K562 (cell line): ENCODE data around the gene TRAK1. TPM values are rescaled to one million over a fixed set of nuclear protein-coding genes. Genes with fewer than 3 reads are reported as not detected.

ENCODE experiments used
- ATAC-seq: fragments of 200-7000 bp; cut with Tn5 transposase; 3 replicates; pipeline ENCODE4 v1.9.1; 2020; ENCODE audit warnings: moderate library complexity
- BruUV-seq: library from RNA; stranded (reverse); fragments of 400-500 nt; replicated peaks from 2 replicates; lab custom pipeline; 2021; lab: Mats Ljungman, UMichigan
- CTCF ChIA-PET: fragments of 300-600 bp; formaldehyde crosslinking; extraction: SDS; loops from one replicate; lab custom pipeline; 2021; ENCODE audit warnings: low intra/inter-chr PET ratio; lab: Yijun Ruan, JAX
- POLR2A ChIA-PET: fragments of 300-600, 350-650 bp; sonication (Branson Sonifier 250); formaldehyde crosslinking; extraction: SDS; loops from one replicate; lab custom pipeline; 2021; ENCODE audit warnings: antibody characterized with exemption, inconsistent platforms; lab: Yijun Ruan, JAX
- DNase-seq, 4 experiments: peaks; one replicate each; pipeline versions ENCODE4 v3.0.0 to v3.0.0-alpha.2; 2011 to 2018; ENCODE audit warnings: low spot score in 3 of 4, mixed read lengths in 3 of 4; ENCODE audit errors: extremely low read depth in 1 of 4
- FAIRE-seq: peaks from 2 replicates; lab custom pipeline; 2011; peaks lifted over from hg19 to GRCh38; lab: Jason Lieb, UNC
- H2AFZ ChIP-seq: 2 replicates; pipeline ENCODE4 v1.6.0; 2011; ENCODE audit warnings: low read depth, low read length, control low read depth, inconsistent platforms
- H3K27ac ChIP-seq: fragments of 200-600 bp; 3 replicates; pipeline ENCODE4 v1.8.0; 2011; ENCODE audit warnings: low read depth, mild to moderate bottlenecking, control low read depth, inconsistent platforms, low read length, moderate library complexity, mixed read lengths; ENCODE audit errors: extremely low read depth
- H3K27me3 ChIP-seq, 2 experiments: fragments of 300-600 bp in 1 of 2; 2 replicates in 1 of 2; 3 replicates in 1 of 2; pipeline versions ENCODE4 v1.6.0 to v1.8.0; 2011; ENCODE audit warnings: inconsistent platforms in 2 of 2, low read length in 2 of 2, mild to moderate bottlenecking in 1 of 2, mixed read lengths in 1 of 2, moderate library complexity in 1 of 2; ENCODE audit not compliant: control insufficient read depth in 2 of 2, insufficient read depth in 2 of 2
- H3K36me3 ChIP-seq: fragments of 300-600 bp; 3 replicates; pipeline ENCODE4 v1.8.0; 2011; ENCODE audit warnings: mild to moderate bottlenecking, low read length, inconsistent platforms; ENCODE audit not compliant: control insufficient read depth, insufficient read depth
- H3K4me1 ChIP-seq, 2 experiments: fragments of 200-600 bp in 1 of 2; replicated peaks in 1 of 2; 2 replicates in 1 of 2; 3 replicates in 1 of 2; pipeline versions ENCODE4 v1.5.1 to v1.8.0; 2011; ENCODE audit warnings: inconsistent platforms in 2 of 2, low read length in 2 of 2, mild to moderate bottlenecking in 1 of 2, mixed read lengths in 1 of 2, moderate library complexity in 1 of 2; ENCODE audit not compliant: control insufficient read depth in 2 of 2, insufficient read depth in 2 of 2
- H3K4me2 ChIP-seq: 2 replicates; pipeline ENCODE4 v1.6.1; 2011; ENCODE audit warnings: low read length, control low read depth, inconsistent platforms, mixed read lengths; ENCODE audit not compliant: insufficient read depth
- H3K4me3 ChIP-seq: fragments of 200-600 bp; sonication (generic), shearing (Covaris generic); 2 replicates; pipeline ENCODE4 v1.5.1; 2016; ENCODE audit warnings: control low read depth, inconsistent platforms
- H3K79me2 ChIP-seq: fragments of 200-600 bp; 3 replicates; pipeline ENCODE4 v1.8.0; 2011; ENCODE audit warnings: low read length, inconsistent platforms; ENCODE audit not compliant: control insufficient read depth, insufficient read depth
- H3K9ac ChIP-seq, 2 experiments: 2 replicates each; pipeline versions ENCODE4 v1.6.0 to v1.6.1; 2011; ENCODE audit warnings: low read depth in 2 of 2, low read length in 2 of 2, control low read depth in 1 of 2, inconsistent platforms in 1 of 2, mild to moderate bottlenecking in 1 of 2, mixed read lengths in 1 of 2; ENCODE audit not compliant: insufficient read depth in 1 of 2
- H3K9me1 ChIP-seq: one replicate; pipeline ENCODE4 v1.6.0; 2011; ENCODE audit warnings: inconsistent platforms, mild to moderate bottlenecking, low read length, moderate library complexity; ENCODE audit not compliant: control insufficient read depth, insufficient read depth
- H3K9me3 ChIP-seq: replicated peaks from 2 replicates; pipeline ENCODE4 v1.5.1; 2011; ENCODE audit warnings: low read depth, low read length, inconsistent platforms; ENCODE audit not compliant: control insufficient read depth, insufficient read depth
- H4K20me1 ChIP-seq: replicated peaks from 2 replicates; pipeline ENCODE4 v1.6.1; 2011; ENCODE audit warnings: low read length, inconsistent platforms, mixed read lengths; ENCODE audit not compliant: control insufficient read depth, insufficient read depth
- NR3C1 ChIP-seq: sonication (generic); formaldehyde crosslinking; IDR thresholded peaks from 2 replicates; pipeline ENCODE4 v1.8.1; 2022; ENCODE audit warnings: missing genetic modification reagents
- RAD51 ChIP-seq: fragments of 450-650 bp; IDR thresholded peaks from 2 replicates; pipeline ENCODE4 v1.7.1; 2016; ENCODE audit warnings: low read depth, mild to moderate bottlenecking, borderline replicate concordance
- RB1 ChIP-seq: fragments of 450-650 bp; IDR thresholded peaks from 2 replicates; pipeline ENCODE4 v1.6.1; 2017; ENCODE audit warnings: low read depth, mild to moderate bottlenecking
- TBP ChIP-seq: optimal IDR thresholded peaks from 2 replicates; pipeline ENCODE3; 2011; ENCODE audit warnings: low read depth, low read length, improper control_type of control experiment
- TCF3 ChIP-seq: sonication (generic); formaldehyde crosslinking; IDR thresholded peaks from 2 replicates; pipeline ENCODE4 v1.4.0; 2020; ENCODE audit warnings: mild to moderate bottlenecking, missing genetic modification reagents
- WGBS: fragments of 100-300 bp; shearing (Covaris generic); methylation state at CpG from one replicate; pipeline ENCODE4 v1.1.6; 2016; ENCODE audit warnings: low coverage, mixed read lengths; ENCODE audit not compliant: insufficient coverage; ENCODE audit errors: missing lambda C conversion rate; 5-methylcytosine and 5-hydroxymethylcytosine counted together
- in situ Hi-C: fragments of 300-500 bp; cut with MboI; formaldehyde crosslinking; loops from 4 replicates; pipeline ENCODE4 v1.15.0; 2018; ENCODE audit warnings: inconsistent platforms, mixed read lengths
- intact Hi-C: fragments of 100-400 bp; cut with micrococcal nuclease; formaldehyde crosslinking; loops from 2 replicates; pipeline ENCODE4 v1.14.2; 2022
- polyA plus RNA-seq, 8 experiments: library from polyadenylated mRNA; depleted of rRNA in 4 of 8; stranded (reverse) in 5 of 8; unstranded in 3 of 8; fragments of >200 nt; fragmentation: Nextera tagmentation in 2 of 8; fragmentation: Illumina TruSeq in 1 of 8; extraction: Ambion mirVana in 2 of 8; extraction: Trizol in 1 of 8; gene quantifications; 2 replicates each; pipeline versions ENCODE4 v1.2.1 to v1.2.3, GENCODE V29; 2011 to 2014; ENCODE audit warnings: inconsistent platforms in 1 of 8, missing spikeins in 1 of 8
- total RNA-seq, 7 experiments: library from RNA; depleted of rRNA in 6 of 7; stranded (reverse); fragments of >200 nt in 6 of 7; fragmentation: Illumina TruSeq in 2 of 7; extraction: Trizol in 2 of 7; gene quantifications; 2 replicates each; pipeline versions ENCODE4 v1.2.1 to v1.2.3, GENCODE V29; 2011 to 2021; ENCODE audit warnings: low replicate concordance in 1 of 7
- TF ChIP-seq, protein P1 (sequence below): fragments of 450-650 bp; formaldehyde crosslinking; IDR thresholded peaks from 2 replicates; pipeline ENCODE4 v1.4.0; 2020; ENCODE audit warnings: mild to moderate bottlenecking
- TF ChIP-seq, protein P2 (sequence below): fragments of 250-450 bp; sonication (Bioruptor Pico); IDR thresholded peaks from 2 replicates; pipeline ENCODE4 v1.6.1; 2021; ENCODE audit warnings: mild to moderate bottlenecking
- TF ChIP-seq, protein P3 (sequence below): fragments of 450-650 bp; IDR thresholded peaks from 2 replicates; pipeline ENCODE4 v1.6.1; 2016; ENCODE audit warnings: low read depth
- TF ChIP-seq, protein P4 (sequence below): fragments of 450-650 bp; IDR thresholded peaks from 2 replicates; pipeline ENCODE4 v1.6.1; 2018; ENCODE audit warnings: mild to moderate bottlenecking, low read depth; ENCODE audit not compliant: partially characterized antibody

The TRAK1 gene
- total and polyA plus RNA-seq, 9 of the 15 experiments (the other 6 are each of a cell fraction or from before 2014, with no cell fraction given), result 5.3 to 28.5 (median 17.5) TPM

- TF ChIP-seq, protein P1, sequence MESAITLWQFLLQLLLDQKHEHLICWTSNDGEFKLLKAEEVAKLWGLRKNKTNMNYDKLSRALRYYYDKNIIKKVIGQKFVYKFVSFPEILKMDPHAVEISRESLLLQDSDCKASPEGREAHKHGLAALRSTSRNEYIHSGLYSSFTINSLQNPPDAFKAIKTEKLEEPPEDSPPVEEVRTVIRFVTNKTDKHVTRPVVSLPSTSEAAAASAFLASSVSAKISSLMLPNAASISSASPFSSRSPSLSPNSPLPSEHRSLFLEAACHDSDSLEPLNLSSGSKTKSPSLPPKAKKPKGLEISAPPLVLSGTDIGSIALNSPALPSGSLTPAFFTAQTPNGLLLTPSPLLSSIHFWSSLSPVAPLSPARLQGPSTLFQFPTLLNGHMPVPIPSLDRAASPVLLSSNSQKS (CRISPR knock-in tag), result no peak
- TF ChIP-seq NR3C1 (CRISPR knock-in tag), result no peak
- no peak for TF ChIP-seq TCF3
- no peak for TF ChIP-seq RAD51
- TF ChIP-seq, all 486 proteins: peak for 0
Measured at GRCh38 chr3:42090973-42091731, at the start of gene TRAK1 (continued).

- H3K9me3 ChIP-seq, result no peaks in the 10 kb centered on the region
- H2AFZ ChIP-seq, result no peak overlapping the region
- H3K9ac ChIP-seq, result no peak overlapping the region
- POLR2A ChIA-PET, result no interaction called here
- peak; percentile 47 for ATAC-seq
- H4K20me1 ChIP-seq, result peaks cover 14% of the 10 kb centered on the region; the same call in 1 of the 2 replicates
- no peaks in the 10 kb centered on the region for H3K9me1 ChIP-seq
- CTCF ChIA-PET, result no interaction called here
- DNase-seq, result no peak
- H3K79me2 ChIP-seq, result peaks cover 38% of the 10 kb centered on the region
- FAIRE-seq, result no peak
- 14% methylated on average over 5 of the region's 5 CpGs for WGBS
- no peaks in the 10 kb centered on the region for H3K27me3 ChIP-seq
- H3K4me3 ChIP-seq, result no peak overlapping the region
- in situ Hi-C loops (no loop called here), intact Hi-C loops (no loop called here)
- no peaks in the 10 kb centered on the region for H3K36me3 ChIP-seq
- no peak overlapping the region for H3K4me2 ChIP-seq
- BruUV-seq, result no TSS peak
- H3K4me1 ChIP-seq, result peaks cover 6 to 8% of the 10 kb centered on the region in 2 experiments; a peak in 4 of 5 replicates
- H3K27ac ChIP-seq, result no peak overlapping the region
- TF ChIP-seq, protein P2, sequence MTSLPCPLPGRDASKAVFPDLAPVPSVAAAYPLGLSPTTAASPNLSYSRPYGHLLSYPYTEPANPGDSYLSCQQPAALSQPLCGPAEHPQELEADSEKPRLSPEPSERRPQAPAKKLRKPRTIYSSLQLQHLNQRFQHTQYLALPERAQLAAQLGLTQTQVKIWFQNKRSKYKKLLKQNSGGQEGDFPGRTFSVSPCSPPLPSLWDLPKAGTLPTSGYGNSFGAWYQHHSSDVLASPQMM (CRISPR knock-in tag), result no peak
- TF ChIP-seq TBP (no peak), RB1 (no peak)
- TF ChIP-seq, protein P3, sequence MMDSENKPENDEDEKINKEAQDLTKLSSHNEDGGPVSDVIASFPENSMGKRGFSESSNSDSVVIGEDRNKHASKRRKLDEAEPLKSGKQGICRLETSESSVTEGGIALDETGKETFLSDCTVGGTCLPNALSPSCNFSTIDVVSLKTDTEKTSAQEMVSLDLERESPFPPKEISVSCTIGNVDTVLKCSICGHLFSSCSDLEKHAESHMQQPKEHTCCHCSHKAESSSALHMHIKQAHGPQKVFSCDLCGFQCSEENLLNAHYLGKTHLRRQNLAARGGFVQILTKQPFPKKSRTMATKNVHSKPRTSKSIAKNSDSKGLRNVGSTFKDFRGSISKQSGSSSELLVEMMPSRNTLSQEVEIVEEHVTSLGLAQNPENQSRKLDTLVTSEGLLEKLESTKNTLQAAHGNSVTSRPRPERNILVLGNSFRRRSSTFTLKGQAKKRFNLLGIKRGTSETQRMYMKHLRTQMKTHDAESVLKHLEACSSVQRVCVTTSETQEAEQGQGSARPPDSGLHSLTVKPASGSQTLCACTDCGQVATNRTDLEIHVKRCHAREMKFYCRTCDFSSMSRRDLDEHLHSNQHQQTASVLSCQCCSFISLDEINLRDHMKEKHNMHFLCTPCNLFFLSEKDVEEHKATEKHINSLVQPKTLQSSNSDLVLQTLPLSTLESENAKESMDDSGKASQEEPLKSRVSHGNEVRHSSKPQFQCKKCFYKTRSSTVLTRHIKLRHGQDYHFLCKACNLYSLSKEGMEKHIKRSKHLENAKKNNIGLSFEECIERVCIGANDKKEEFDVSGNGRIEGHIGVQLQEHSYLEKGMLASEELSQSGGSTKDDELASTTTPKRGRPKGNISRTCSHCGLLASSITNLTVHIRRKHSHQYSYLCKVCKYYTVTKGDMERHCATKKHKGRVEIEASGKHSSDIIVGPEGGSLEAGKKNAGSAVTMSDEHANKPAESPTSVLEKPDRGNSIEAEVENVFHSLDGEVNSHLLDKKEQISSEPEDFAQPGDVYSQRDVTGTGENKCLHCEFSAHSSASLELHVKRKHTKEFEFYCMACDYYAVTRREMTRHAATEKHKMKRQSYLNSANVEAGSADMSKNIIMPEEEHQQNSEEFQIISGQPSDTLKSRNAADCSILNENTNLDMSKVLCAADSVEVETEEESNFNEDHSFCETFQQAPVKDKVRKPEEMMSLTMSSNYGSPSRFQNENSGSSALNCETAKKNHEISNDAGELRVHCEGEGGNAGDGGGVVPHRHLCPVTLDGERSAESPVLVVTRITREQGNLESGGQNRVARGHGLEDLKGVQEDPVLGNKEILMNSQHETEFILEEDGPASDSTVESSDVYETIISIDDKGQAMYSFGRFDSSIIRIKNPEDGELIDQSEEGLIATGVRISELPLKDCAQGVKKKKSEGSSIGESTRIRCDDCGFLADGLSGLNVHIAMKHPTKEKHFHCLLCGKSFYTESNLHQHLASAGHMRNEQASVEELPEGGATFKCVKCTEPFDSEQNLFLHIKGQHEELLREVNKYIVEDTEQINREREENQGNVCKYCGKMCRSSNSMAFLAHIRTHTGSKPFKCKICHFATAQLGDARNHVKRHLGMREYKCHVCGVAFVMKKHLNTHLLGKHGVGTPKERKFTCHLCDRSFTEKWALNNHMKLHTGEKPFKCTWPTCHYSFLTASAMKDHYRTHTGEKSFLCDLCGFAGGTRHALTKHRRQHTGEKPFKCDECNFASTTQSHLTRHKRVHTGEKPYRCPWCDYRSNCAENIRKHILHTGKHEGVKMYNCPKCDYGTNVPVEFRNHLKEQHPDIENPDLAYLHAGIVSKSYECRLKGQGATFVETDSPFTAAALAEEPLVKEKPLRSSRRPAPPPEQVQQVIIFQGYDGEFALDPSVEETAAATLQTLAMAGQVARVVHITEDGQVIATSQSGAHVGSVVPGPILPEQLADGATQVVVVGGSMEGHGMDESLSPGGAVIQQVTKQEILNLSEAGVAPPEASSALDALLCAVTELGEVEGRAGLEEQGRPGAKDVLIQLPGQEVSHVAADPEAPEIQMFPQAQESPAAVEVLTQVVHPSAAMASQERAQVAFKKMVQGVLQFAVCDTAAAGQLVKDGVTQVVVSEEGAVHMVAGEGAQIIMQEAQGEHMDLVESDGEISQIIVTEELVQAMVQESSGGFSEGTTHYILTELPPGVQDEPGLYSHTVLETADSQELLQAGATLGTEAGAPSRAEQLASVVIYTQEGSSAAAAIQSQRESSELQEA, result no peak
- TF ChIP-seq, protein P4, sequence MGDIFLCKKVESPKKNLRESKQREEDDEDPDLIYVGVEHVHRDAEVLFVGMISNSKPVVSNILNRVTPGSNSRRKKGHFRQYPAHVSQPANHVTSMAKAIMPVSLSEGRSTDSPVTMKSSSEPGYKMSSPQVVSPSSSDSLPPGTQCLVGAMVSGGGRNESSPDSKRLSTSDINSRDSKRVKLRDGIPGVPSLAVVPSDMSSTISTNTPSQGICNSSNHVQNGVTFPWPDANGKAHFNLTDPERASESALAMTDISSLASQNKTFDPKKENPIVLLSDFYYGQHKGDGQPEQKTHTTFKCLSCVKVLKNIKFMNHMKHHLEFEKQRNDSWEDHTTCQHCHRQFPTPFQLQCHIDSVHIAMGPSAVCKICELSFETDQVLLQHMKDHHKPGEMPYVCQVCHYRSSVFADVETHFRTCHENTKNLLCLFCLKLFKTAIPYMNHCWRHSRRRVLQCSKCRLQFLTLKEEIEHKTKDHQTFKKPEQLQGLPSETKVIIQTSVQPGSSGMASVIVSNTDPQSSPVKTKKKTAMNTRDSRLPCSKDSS, result no peak
Measured at GRCh38 chr3:42042747-42043098, 48.4 kb upstream of the TRAK1 start.
